Activated CD8-positive, alpha-beta memory T cell treated with anti-CD3 and anti-CD28 coated beads, Interleukin-2, amount 10 ng/mL, durations not matched to agents 7 days and 5 days (primary cell): ENCODE data around the gene ULBP1. TPM values are rescaled to one million over a fixed set of nuclear protein-coding genes. Genes with fewer than 3 reads are reported as not detected.
"Not testable (repeated sequence)": the region's sequence is repeated elsewhere in the genome, so short reads cannot be mapped to it uniquely, and the experiment has no call there.

Experiments
- ATAC-seq: fragments of 150-1000 bp; cut with Tn5 transposase; one replicate; pipeline ENCODE4 v1.10.0; 2021; ENCODE audit warnings: moderate library complexity
- CTCF ChIA-PET: fragments of 350-600 bp; sonication (Branson Sonifier 250); formaldehyde crosslinking; loops from one replicate; lab custom pipeline; 2021; ENCODE audit warnings: antibody characterized with exemption; lab: Charles Lee
- DNase-seq: peaks from one replicate; pipeline ENCODE4 v3.0.0-alpha.2; 2020
- H3K27ac Mint-ChIP-seq: one replicate; pipeline ENCODE4 v1.8.0; 2021; ENCODE audit warnings: mild to moderate bottlenecking, mixed read lengths
- H3K27me3 Mint-ChIP-seq: one replicate; pipeline ENCODE4 v1.8.0; 2021; ENCODE audit warnings: mixed read lengths
- H3K36me3 Mint-ChIP-seq: one replicate; pipeline ENCODE4 v1.8.0; 2021; ENCODE audit warnings: mild to moderate bottlenecking, mixed read lengths
- H3K4me1 Mint-ChIP-seq: one replicate; pipeline ENCODE4 v1.8.0; 2021; ENCODE audit warnings: mixed read lengths
- H3K4me3 Mint-ChIP-seq: one replicate; pipeline ENCODE4 v1.8.0; 2021; ENCODE audit warnings: mild to moderate bottlenecking, moderate library complexity, mixed read lengths
- H3K9me3 Mint-ChIP-seq: one replicate; pipeline ENCODE4 v1.8.0; 2022; ENCODE audit warnings: low read depth, mixed read lengths
- total RNA-seq, 2 experiments: library from RNA; stranded (reverse); gene quantifications; one replicate each; pipeline ENCODE4 v1.2.3, GENCODE V29; 2021

Gene ULBP1
- total RNA-seq: 1 to 10 TPM in 1 of 2 experiments, under 1 TPM in 1; 0.82 to 1.2 TPM

DNA sequence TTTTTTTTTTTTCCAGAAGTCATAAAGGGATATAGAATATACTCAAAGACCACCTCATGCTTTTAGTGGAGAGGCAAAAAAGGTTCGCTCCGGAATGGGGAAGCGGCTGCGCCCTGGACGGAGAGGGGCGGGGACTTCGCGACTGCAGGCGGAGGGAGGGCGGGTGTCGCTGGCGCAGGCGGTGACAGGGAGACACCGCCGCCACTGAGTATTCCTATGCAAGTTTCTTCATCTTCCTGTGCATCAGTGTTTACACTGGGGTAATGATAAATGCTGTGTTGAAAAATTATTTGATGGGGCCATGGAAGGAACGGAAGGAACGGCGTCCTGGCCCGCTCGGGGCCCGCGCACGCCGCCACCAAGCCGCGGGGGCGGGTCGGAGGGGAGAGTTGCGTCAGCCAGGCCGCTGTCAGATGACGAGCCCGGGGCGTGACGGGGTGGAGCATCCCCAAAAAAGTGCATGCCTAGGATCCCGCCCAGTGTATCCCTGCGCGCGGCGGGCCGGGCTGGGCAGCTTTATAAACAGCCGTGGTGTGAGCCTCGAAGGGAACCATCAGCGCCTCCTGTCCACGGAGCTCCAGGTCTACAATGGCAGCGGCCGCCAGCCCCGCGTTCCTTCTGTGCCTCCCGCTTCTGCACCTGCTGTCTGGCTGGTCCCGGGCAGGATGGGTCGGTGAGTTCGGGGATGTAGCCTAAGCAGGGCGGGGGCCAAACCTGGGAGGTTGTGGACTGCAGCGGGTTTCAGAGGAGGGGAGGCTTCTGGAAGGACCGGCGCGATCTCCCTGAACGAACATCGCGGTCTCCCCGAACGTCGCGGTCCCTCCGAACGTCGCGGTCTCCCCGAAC is at the start of gene ULBP1:
Gene ULBP1, plus strand, starts transcription at position 482 of the 846 bp plus-strand sequence. Its CDS starts 107 bp downstream, at position 589.
- CTCF ChIA-PET: interaction anchor here (0.8 kb wide), 1 partner anchor 399 kb away, joined by 3 read pairs; no protein-coding TSS in a partner anchor
- peaks cover 4% of the 10 kb centered on the region for H3K36me3 Mint-ChIP-seq

GRCh38 chr6:149915970-149916865 is 47.5 kb upstream of the ULBP1 start:
- DNase-seq (peak; percentile 33), ATAC-seq (no peak)
- Mint-ChIP-seq H3K9me3 (no peaks in the 10 kb centered on the region), H3K27me3 (peaks cover 38% of the 10 kb centered on the region), H3K27ac (no peak overlapping the region), H3K4me1 (no peaks in the 10 kb centered on the region), H3K36me3 (no peaks in the 10 kb centered on the region), H3K4me3 (no peak overlapping the region)
- CTCF ChIA-PET: interaction anchor here (1.2 kb wide), 1 partner anchor 9 kb away, joined by 3 read pairs; no protein-coding TSS in a partner anchor

More for the DNA sequence above, at the start of gene ULBP1:
- peak; percentile 82 for ATAC-seq
- peaks cover 22% of the 10 kb centered on the region for H3K4me1 Mint-ChIP-seq
- peak; percentile 89 for DNase-seq
- H3K4me3 Mint-ChIP-seq: peak within 1 kb of the TSS; percentile 85
- no peaks in the 10 kb centered on the region for H3K9me3 Mint-ChIP-seq
- H3K27me3 Mint-ChIP-seq: peaks cover 81% of the 10 kb centered on the region
- peak within 1 kb of the TSS; percentile 86 for H3K27ac Mint-ChIP-seq

- peaks cover 43% of the 10 kb centered on the region for H3K27me3 Mint-ChIP-seq
- H3K36me3 Mint-ChIP-seq: no peaks in the 10 kb centered on the region
- no peak overlapping the region for H3K4me3 Mint-ChIP-seq
- H3K27ac Mint-ChIP-seq: no peak overlapping the region
- no peaks in the 10 kb centered on the region for H3K9me3 Mint-ChIP-seq
- CTCF ChIA-PET: no interaction called here
- DNase-seq: no peak
- no peak for ATAC-seq
- H3K4me1 Mint-ChIP-seq: peaks cover 5% of the 10 kb centered on the region
Measured at GRCh38 chr6:149917679-149918078, 46.1 kb upstream of the ULBP1 start.

DNA sequence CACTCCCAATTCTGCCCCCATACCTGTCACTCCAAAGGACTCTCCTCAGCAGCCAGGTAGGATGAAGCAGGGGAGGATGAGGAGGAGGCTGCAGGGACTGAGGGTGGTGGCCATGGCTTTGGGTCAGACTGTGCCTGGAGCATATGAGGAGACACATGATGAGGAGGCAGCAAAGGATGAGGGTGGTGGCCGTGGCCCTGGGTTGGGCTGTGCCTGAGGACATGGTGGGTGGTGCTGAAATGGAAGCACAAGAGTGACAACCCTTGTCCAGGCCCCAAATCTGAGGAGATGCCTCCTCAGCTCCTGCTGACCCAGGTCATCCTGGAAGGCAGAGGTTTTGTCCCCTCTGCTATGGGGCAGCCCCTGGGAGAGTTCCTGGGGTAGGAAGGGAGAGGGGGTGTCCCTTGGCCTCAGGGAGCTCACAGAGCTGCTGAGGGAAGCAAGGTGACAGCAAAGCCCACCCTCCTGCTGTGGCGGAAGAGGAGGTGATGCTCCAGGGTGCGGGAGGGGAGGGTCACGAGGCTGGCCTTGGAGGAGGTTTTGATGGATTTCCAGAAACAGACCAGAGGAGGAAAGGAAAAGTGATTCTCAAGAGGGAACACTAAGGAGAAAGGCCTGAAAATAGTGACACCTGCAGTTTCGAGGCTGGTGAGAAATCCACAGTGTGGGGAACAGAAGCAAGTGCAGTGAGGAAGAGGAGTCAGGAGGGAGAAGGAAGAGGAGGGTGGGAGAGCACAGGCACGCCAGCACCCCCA is 45.4 kb upstream of the ULBP1 start:
- CTCF ChIA-PET: no interaction called here
- DNase-seq: peak; percentile 30
- no peak for ATAC-seq
- Mint-ChIP-seq H3K27ac (no peak overlapping the region), H3K4me3 (no peak overlapping the region), H3K36me3 (no peaks in the 10 kb centered on the region), H3K27me3 (peaks cover 48% of the 10 kb centered on the region), H3K4me1 (peaks cover 11% of the 10 kb centered on the region), H3K9me3 (no peaks in the 10 kb centered on the region)

- H3K4me1 Mint-ChIP-seq: peaks cover 17% of the 10 kb centered on the region
- CTCF ChIA-PET: not testable (repeated sequence)
Measured at GRCh38 chr6:149919126-149919833, 44.5 kb upstream of the ULBP1 start.

DNA sequence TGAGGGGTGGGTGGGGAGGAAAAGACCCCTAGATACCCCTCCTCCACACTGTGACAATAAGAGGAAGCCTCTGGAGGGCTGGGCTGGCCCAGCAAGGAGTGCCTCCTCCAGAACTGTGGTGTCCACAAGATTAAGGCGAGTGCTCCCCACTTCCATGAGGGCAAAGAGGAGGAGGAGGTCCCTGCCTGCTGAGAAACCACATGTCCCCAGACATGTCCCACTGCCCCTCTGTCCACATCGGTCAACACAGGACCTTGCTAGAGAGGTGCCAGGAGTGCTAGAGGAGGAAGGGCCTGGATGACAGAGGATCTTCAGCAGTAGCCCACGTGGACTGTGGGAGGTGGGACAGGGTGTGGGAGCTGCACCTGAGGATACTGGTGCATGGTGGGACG is 43.9 kb upstream of the ULBP1 start:
- no peak for ATAC-seq
- H3K36me3 Mint-ChIP-seq: no peaks in the 10 kb centered on the region
- no peak overlapping the region for H3K27ac Mint-ChIP-seq
- H3K9me3 Mint-ChIP-seq: no peaks in the 10 kb centered on the region
- no peak for DNase-seq
- CTCF ChIA-PET: no interaction called here
- H3K4me3 Mint-ChIP-seq: no peak overlapping the region
- peaks cover 17% of the 10 kb centered on the region for H3K4me1 Mint-ChIP-seq
- H3K27me3 Mint-ChIP-seq: peaks cover 54% of the 10 kb centered on the region

More at GRCh38 chr6:149919126-149919833, 44.5 kb upstream of the ULBP1 start:
- not testable (repeated sequence) for ATAC-seq, H3K9me3 Mint-ChIP-seq, H3K4me3 Mint-ChIP-seq, H3K36me3 Mint-ChIP-seq, H3K27ac Mint-ChIP-seq
- DNase-seq: peak; percentile 21
- H3K27me3 Mint-ChIP-seq: peaks cover 54% of the 10 kb centered on the region

GRCh38 chr6:149921361-149921760 is 42.4 kb upstream of the ULBP1 start:
- Mint-ChIP-seq H3K4me1 (peaks cover 26% of the 10 kb centered on the region), H3K36me3 (no peaks in the 10 kb centered on the region), H3K27me3 (peaks cover 67% of the 10 kb centered on the region), H3K27ac (no peak overlapping the region), H3K9me3 (no peaks in the 10 kb centered on the region), H3K4me3 (no peak overlapping the region)
- DNase-seq (no peak), ATAC-seq (no peak)
- CTCF ChIA-PET: interaction anchor here (0.8 kb wide), 1 partner anchor 95 kb away, joined by 3 read pairs; no protein-coding TSS in a partner anchor

DNA sequence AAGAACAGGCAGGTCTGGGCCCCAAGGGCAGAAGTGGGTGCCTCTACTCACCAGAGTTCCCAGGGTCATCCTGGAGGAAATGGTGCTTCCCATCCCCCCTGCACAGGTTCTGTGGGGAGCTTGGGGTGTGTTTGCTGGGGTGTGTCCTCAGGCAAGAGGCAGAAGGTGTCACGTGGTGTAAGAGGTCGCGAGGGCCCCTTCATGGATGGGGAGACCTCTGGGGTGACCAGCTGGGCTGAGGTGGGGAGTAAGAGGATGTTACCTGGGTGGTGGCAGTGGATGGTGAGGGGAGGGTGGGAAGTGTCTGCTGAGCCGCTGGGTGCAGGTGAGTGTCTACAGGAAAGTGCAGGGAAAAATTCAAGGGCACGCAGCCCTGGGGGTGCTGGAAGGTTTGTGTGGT is 41.7 kb upstream of the ULBP1 start:
- CTCF ChIA-PET: interaction anchor here (0.6 to 0.8 kb wide), 2 partner anchors 95 to 198 kb away, joined by 3 read pairs; no protein-coding TSS in a partner anchor
- not testable (repeated sequence) for H3K9me3 Mint-ChIP-seq, DNase-seq, H3K27ac Mint-ChIP-seq, H3K36me3 Mint-ChIP-seq, H3K4me3 Mint-ChIP-seq, ATAC-seq
- Mint-ChIP-seq H3K4me1 (peaks cover 26% of the 10 kb centered on the region), H3K27me3 (peaks cover 72% of the 10 kb centered on the region)

- Mint-ChIP-seq H3K4me3 (peak within 1 kb of the TSS; percentile 78), H3K4me1 (peaks cover 26% of the 10 kb centered on the region), H3K36me3 (no peaks in the 10 kb centered on the region), H3K27me3 (peaks cover 79% of the 10 kb centered on the region), H3K27ac (no peak within 1 kb of the TSS), H3K9me3 (no peaks in the 10 kb centered on the region)
- CTCF ChIA-PET: interaction anchor here (0.6 to 2.5 kb wide), 3 partner anchors 76 to 199 kb away, joined by 3 to 10 read pairs (median 4); no protein-coding TSS in a partner anchor
- DNase-seq (peak; percentile 92), ATAC-seq (peak; percentile 95)
Measured at GRCh38 chr6:149922642-149923326, 41.0 kb upstream of the ULBP1 start, which contains the start of gene RAET1G. Gene RAET1G, minus strand, starts transcription at chr6:149923121. Its CDS starts 111 bp downstream, at chr6:149923010.

DNA sequence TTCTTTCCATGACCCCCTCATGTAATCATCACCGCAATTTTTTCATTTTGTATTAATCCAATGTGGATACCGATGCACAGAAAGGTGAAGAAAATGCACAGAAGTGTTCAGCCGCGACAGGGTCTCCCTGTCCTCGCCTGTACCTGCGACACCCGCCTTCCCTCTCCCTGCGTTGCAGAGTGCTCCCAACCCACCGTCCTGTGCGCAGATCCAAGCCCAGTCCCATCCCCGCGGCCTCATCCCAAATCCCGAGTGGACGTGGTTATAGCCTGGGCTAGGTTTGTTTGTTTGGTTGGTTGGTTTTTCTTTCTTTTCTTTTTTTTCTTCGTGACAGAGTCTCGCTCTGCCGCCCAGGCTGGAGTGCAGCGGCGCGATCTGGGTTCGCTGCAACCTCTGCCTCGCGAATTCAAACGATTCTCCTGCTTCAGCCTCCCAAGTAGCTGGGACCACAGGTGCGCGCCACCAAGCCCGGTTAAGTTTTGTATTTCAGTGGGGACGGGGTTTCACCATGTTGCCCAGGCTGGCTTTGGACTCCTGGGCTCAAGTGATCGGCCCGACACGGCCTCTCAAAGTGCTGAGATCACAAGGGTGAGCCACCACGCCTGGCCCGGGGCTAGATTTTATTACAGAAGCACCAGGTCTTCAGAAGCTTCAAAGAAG is 40.3 kb upstream of the ULBP1 start:
- DNase-seq: no peak
- H3K4me1 Mint-ChIP-seq: peaks cover 26% of the 10 kb centered on the region
- H3K4me3 Mint-ChIP-seq: peak overlapping the region; percentile 78
- ATAC-seq: peak; percentile 21
- H3K9me3 Mint-ChIP-seq: no peaks in the 10 kb centered on the region
- peaks cover 85% of the 10 kb centered on the region for H3K27me3 Mint-ChIP-seq
- H3K36me3 Mint-ChIP-seq: no peaks in the 10 kb centered on the region
- no peak overlapping the region for H3K27ac Mint-ChIP-seq
- CTCF ChIA-PET: interaction anchor here (0.5 to 2.5 kb wide), 7 partner anchors 69 to 93 kb away, joined by 3 to 15 read pairs (median 10); no protein-coding TSS in a partner anchor
